GM12891 (cell line): Measurements from ENCODE around the gene PRKCA.

Experiments
- DNase-seq: peaks from one replicate; pipeline ENCODE4 v3.0.0; 2011; ENCODE audit warnings: low spot score; ENCODE audit not compliant: insufficient read length
- FAIRE-seq: peaks from 2 replicates; lab custom pipeline; 2011; peaks lifted over from hg19 to GRCh38; lab: Jason Lieb, UNC
- PAX5 ChIP-seq: IDR thresholded peaks from 2 replicates; pipeline ENCODE4 v1.6.1; 2011; ENCODE audit warnings: low read length, moderate library complexity, mild to moderate bottlenecking; ENCODE audit not compliant: insufficient read depth, severe bottlenecking
- POLR2A ChIP-seq: IDR thresholded peaks from 2 replicates; pipeline ENCODE4 v1.6.1; 2011; ENCODE audit warnings: low read depth, low read length, control low read depth
- POLR2AphosphoS5 ChIP-seq: IDR thresholded peaks from 2 replicates; pipeline ENCODE4 v1.6.1; 2011; ENCODE audit warnings: low read depth, low read length, control low read depth
- POU2F2 ChIP-seq: IDR thresholded peaks from 2 replicates; pipeline ENCODE4 v1.6.1; 2011; ENCODE audit warnings: low read depth, mild to moderate bottlenecking, control low read depth, low read length, moderate library complexity
- SPI1 ChIP-seq: IDR thresholded peaks from 2 replicates; pipeline ENCODE4 v1.6.1; 2011; ENCODE audit warnings: low read depth, low read length, control low read depth
- TAF1 ChIP-seq: IDR thresholded peaks from 2 replicates; pipeline ENCODE4 v1.6.1; 2011; ENCODE audit warnings: low read depth, low read length, control low read depth

PRKCA gene

GRCh38 chr17:66764506-66764905, 462.1 kb downstream of the PRKCA start:
- DNase-seq (no peak), FAIRE-seq (no peak)
- TF ChIP-seq POLR2AphosphoS5 (no peak), PAX5 (no peak), POLR2A (no peak), POU2F2 (no peak), SPI1 (no peak), TAF1 (no peak)

DNA sequence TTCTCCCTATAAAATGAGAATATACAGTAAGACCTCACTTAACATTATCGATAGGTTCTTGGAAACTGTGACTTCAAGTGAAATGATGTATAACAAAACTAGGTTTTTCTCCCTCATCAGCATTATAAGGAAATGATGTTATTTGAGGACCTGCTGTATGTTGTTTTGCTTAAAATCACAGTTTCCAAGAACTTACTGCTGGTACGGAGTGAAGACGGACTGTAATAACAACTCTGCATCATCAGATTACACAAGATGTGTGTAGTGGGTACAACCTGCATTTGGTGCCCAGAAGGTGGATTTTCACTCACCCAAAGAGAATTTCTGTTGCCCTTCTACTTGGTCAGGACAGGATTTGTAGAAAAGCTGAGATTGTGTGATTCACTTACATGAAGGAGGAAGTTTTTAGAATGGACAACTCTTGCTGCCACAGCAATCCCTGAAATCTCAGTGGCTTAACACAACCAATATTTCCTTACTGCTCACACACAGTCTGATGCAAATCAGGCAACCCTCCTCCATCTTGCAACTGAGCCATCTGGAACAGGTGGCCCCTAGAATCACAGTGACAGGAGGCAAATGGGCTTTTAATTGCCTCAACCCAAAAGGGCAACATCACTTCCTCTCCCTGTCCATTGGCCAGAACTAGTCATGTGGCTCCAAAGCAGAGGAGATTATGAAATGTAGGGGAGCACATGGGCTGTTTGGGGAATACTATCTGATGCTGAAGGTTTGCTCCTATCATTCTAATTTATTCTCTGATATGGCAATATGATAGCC, 464.9 kb downstream of the PRKCA start:
- no peak for FAIRE-seq
- TF ChIP-seq TAF1, result no peak
- no peak for TF ChIP-seq POU2F2
- no peak for TF ChIP-seq POLR2A
- TF ChIP-seq PAX5, result no peak
- no peak for DNase-seq

- TF ChIP-seq POLR2AphosphoS5, result no peak
- TF ChIP-seq SPI1, result no peak
- no peak for TF ChIP-seq POU2F2
- no peak for TF ChIP-seq POLR2A
- TF ChIP-seq PAX5, result no peak
- TF ChIP-seq TAF1, result no peak
- DNase-seq, result no peak
- no peak for FAIRE-seq
Measured at GRCh38 chr17:66769911-66770310, 467.5 kb downstream of the PRKCA start.

DNA sequence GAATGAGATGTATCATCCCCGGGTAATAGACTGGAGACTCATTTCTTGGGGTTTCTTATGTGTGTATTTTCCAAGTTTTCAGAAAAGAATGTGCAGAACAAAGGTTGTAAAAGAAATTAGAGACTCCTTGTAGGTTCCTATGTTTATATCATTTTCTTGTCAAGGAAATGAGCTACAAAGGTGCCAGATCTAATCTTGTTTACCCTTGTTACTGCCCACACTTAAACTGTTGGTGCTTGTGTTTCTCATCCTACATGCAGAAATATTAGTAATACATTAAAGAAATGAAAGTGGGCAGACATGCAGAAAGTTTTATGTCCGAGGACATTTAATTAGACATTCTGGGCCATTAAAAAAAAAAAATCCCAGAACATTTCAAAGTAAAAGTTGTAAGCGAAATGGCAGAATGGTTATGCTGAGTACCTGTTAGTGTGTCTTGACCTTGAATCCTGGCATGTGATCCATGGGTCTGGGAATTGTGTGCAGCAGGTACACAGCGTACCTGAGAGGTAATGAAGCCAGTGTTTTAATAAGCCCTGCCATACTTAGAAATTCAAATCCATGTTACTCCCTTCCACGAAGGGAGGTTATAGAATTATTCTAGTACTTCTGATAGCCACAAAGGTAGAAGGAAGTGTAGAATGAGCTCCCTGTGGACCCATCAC, 469.9 kb downstream of the PRKCA start:
- TF ChIP-seq SPI1, result no peak
- TF ChIP-seq POLR2AphosphoS5, result no peak
- TF ChIP-seq POU2F2, result no peak
- no peak for TF ChIP-seq PAX5
- no peak for TF ChIP-seq TAF1
- no peak for TF ChIP-seq POLR2A
- no peak for FAIRE-seq
- DNase-seq, result no peak

- FAIRE-seq (no peak), DNase-seq (no peak)
- TF ChIP-seq POLR2AphosphoS5, result no peak
- no peak for TF ChIP-seq POLR2A
- no peak for TF ChIP-seq PAX5
- no peak for TF ChIP-seq SPI1
- TF ChIP-seq TAF1, result no peak
- no peak for TF ChIP-seq POU2F2
Measured at GRCh38 chr17:66775271-66775670, 472.9 kb downstream of the PRKCA start.

- DNase-seq (no peak), FAIRE-seq (no peak)
- no peak for TF ChIP-seq POLR2AphosphoS5
- no peak for TF ChIP-seq POU2F2
- TF ChIP-seq SPI1, result no peak
- no peak for TF ChIP-seq PAX5
- TF ChIP-seq TAF1, result no peak
- no peak for TF ChIP-seq POLR2A
Measured at GRCh38 chr17:66775881-66776400, 473.5 kb downstream of the PRKCA start.

- TF ChIP-seq POLR2AphosphoS5 (no peak), SPI1 (no peak)
- DNase-seq (no peak), FAIRE-seq (no peak)
Measured at GRCh38 chr17:66776999-66777688, 474.7 kb downstream of the PRKCA start.

DNA sequence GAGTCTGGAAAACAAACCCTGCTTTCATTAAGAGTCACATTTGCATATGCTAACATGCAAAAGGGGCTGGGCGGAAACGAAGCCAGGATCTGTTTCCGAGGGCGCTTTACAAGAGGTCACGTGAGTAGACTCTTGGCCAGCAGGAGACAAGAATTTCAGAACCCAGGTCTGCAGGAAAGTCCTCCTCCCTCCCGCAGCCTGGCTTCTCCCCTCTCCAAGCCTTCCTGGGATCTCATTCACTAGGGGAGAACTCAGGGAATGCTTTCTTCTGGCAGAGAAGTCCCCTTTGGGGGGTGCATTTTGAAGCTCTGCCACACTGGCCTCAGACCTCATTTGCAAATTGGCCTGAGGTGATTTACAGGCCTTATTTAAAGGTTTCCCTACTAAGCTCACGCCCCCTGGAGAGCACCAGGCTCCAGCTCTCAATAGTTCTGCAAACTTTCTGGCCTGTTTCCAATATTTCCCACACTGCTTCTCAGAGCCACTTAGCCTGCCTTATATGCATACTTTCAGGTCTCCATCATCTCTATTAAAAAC, 475.3 kb downstream of the PRKCA start:
- FAIRE-seq, result no peak
- no peak for DNase-seq
- TF ChIP-seq SPI1 (no peak), PAX5 (no peak), POU2F2 (no peak), POLR2A (no peak), TAF1 (no peak), POLR2AphosphoS5 (no peak)

DNA sequence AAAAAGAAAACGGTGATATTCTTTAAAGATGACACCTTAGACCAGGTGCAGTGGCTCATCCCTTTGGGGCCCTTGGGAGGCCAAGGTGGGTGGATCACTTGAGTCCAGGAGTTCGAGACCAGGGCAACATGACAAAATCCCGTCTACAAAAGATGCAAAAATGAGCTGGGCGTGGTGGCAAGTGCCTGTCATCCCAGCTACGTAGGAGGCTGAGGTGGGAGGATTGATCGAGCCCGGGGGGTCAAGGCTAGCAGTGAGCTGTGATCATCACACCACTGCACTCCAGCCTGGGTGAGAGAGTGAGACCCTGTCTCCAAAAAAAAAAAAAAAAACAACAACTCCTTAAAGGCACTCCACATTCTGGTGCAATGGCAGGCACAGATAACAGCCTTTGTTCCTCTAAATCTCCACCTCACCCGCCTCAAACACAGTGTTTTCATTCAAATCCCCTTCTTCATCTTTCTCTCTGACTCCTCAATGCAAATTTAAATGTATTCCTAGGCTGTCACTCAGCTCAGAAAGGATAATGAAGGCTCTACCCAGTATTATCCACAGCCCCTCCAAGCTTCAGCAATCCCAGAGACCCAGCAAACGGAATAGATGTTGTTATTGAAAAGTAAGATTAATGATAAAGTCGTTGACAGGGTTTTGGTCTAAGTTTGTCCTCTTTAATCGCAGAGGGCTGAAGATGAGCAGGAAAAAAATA, 476.3 kb downstream of the PRKCA start:
- DNase-seq (no peak), FAIRE-seq (no peak)
- no peak for TF ChIP-seq TAF1
- TF ChIP-seq POU2F2, result no peak
- TF ChIP-seq POLR2AphosphoS5, result no peak
- no peak for TF ChIP-seq POLR2A
- no peak for TF ChIP-seq SPI1
- no peak for TF ChIP-seq PAX5
